ENCODE measurements around the gene HIP1R.

DNA sequence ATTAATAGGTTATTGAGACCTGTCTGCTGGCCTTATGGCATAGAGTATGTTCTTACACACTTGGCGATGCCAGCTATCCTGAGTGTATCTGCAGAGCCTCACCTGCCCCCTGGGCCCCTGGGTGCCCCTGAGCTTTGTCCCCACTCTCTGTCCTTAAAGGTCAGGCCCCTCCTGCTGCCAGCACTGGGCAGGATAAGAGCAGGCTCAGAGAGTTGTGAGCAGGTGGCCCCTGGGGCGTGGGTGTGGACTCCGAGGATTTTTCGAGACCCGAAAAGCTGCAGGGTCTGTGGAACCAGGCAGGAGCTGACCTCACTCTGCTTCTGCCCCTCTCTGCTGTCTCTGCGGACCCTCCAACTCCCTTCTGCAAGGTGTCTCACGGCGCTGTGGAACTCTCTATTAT is 8.2 kb downstream of the HIP1R start:
- TF ChIP-seq, protein P1, sequence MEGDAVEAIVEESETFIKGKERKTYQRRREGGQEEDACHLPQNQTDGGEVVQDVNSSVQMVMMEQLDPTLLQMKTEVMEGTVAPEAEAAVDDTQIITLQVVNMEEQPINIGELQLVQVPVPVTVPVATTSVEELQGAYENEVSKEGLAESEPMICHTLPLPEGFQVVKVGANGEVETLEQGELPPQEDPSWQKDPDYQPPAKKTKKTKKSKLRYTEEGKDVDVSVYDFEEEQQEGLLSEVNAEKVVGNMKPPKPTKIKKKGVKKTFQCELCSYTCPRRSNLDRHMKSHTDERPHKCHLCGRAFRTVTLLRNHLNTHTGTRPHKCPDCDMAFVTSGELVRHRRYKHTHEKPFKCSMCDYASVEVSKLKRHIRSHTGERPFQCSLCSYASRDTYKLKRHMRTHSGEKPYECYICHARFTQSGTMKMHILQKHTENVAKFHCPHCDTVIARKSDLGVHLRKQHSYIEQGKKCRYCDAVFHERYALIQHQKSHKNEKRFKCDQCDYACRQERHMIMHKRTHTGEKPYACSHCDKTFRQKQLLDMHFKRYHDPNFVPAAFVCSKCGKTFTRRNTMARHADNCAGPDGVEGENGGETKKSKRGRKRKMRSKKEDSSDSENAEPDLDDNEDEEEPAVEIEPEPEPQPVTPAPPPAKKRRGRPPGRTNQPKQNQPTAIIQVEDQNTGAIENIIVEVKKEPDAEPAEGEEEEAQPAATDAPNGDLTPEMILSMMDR (IDR thresholded peaks at IDR 0.05 in 8 of 11, conservative IDR thresholded peaks at IDR 0.05 in 3 of 11): no peak
- TF ChIP-seq POLR2AphosphoS5 (IDR thresholded peaks at IDR 0.05): no peak
